Stromal cell of bone marrow (primary cell): ENCODE results near the gene ZNF792.
"Not testable (repeated sequence)": the region's sequence is repeated elsewhere in the genome, so short reads cannot be mapped to it uniquely, and the experiment has no call there.

Experiments
- DNase-seq: peaks from one replicate; pipeline ENCODE4 v3.0.0-alpha.2; 2012; ENCODE audit warnings: low read depth

Gene ZNF792

DNA sequence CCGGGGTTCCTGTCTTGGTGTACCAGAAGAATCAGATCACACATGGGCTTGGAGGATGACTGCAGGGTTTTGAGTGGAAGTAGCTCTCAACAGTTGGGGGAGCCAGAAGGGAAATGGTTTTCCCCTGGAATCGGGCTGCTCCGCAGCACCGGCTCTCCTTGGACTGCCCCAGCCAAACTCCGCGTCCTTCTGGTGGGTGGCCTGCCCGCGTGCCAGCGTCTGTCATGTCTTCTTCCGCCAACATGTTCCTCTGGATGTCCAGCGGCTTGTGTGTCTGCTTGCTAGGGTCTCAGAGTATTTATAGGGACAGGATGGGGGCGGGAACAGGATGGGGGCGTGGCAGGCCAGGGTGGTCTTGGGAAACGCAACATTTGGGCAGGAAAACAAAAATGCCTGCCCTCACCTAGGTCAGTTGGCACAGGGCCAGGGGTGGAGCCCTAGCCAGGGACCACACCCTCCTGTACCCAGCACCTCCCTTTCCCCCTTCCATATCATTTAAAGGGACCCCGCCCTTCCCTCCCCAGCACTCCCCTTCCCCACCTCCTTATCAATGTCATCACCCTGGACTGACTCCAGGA lies 38.7 kb downstream of the ZNF792 start:
- no peak for DNase-seq

DNA sequence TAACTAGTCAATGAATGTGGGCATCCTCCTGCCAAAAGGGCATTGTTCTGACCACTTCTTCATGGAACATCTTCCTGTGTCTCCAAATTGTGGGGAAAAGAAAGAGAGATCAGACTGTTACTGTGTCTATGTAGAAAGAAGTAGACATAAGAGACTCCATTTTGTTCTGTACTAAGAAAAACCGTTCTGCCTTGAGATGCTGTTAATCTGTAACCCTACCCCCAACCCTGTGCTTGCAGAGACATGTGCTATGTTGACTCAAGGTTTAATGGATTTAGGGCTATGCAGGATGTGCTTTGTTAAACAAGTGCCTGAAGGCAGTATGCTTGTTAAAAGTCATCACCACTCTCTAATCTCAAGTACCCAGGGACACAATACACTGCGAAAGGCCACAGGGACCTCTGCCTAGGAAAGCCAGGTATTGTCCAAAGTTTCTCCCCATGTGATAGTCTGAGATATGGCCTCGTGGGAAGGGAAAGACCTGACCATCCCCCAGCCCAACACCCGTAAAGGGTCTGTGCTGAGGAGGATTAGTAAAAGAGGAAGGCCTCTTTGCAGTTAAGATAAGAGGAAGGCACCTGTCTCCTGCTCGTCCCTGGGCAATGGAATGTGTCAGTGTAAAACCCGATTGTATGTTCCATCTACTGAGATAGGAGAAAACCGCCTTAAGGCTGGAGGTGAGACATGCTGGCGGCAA lies 43.8 kb downstream of the ZNF792 start:
- DNase-seq = not testable (repeated sequence)

DNA sequence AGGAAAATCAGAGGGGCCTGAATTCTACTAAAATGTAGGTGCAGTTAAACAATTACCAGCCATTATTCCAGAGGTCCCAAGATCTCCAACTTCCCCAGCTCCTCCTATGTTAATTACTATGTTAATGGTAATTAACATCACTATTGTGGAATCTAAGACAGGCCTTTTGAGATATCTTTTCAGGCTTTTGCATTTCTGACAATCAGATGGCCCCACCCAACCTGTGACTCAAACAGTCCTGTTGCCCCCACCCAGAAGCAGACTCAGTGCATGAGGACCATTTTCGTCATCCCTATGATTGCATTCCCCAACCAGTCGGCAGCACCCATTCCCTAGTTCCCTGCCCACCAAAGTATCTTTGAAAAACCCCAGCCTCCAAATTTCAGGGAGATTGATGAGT lies 45.8 kb downstream of the ZNF792 start:
- no peak for DNase-seq

DNA sequence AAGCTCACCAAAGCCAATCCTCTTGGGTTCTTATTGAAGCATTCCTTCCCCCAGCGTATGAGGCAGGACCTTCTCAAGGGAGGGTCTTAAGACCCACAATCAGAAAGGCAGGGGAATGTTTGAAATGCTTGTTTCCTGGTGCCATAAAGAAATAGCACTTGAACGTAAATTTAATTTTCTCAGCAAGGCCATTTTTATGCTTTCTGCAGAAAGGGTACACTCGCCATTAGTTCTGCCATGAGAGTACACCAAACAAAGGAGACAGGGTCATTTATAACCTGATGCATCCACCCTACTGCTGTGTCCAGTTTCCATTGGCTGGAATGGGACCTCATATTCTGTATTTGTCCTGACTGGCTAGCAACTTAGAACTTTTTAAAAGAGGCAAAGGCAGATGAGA lies 46.9 kb downstream of the ZNF792 start:
- not testable (repeated sequence) for DNase-seq

DNA sequence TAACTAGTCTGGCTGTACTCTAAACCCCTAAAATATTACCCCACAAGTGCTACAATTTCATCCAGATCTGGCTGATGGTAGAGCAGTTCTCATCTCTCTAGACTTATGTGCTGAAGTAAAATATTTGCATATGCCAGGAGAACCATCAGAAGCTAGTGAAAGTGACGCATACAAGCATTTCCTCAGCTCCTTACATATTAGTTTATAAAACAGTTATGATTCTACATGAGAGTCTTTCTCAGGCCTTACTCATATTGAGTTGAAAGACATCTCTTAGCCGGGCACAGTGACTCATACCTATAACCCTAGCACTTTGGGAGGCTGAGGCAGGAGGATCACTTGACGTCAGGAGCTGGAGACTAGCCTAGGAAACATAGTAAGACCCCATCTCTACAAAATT lies 53.3 kb downstream of the ZNF792 start:
- DNase-seq = no peak
